ENCODE results near the gene METAP2.
"Not testable (repeated sequence)": the region's sequence is repeated elsewhere in the genome, so short reads cannot be mapped to it uniquely, and the experiment has no call there.

The METAP2 gene

GRCh38 chr12:95439461-95440230 lies 34.3 kb upstream of the METAP2 start:
- CTCF ChIA-PET = interaction anchor here (0.6 to 0.7 kb wide), 2 partner anchors 103 to 105 kb away, joined by 3 to 4 read pairs; no protein-coding TSS in a partner anchor
- POLR2A ChIA-PET (ENCODE audit: low non-redundant PET) = no interaction called here
- H3K27ac ChIP-seq = no peak overlapping the region
- TF ChIP-seq, protein P1, sequence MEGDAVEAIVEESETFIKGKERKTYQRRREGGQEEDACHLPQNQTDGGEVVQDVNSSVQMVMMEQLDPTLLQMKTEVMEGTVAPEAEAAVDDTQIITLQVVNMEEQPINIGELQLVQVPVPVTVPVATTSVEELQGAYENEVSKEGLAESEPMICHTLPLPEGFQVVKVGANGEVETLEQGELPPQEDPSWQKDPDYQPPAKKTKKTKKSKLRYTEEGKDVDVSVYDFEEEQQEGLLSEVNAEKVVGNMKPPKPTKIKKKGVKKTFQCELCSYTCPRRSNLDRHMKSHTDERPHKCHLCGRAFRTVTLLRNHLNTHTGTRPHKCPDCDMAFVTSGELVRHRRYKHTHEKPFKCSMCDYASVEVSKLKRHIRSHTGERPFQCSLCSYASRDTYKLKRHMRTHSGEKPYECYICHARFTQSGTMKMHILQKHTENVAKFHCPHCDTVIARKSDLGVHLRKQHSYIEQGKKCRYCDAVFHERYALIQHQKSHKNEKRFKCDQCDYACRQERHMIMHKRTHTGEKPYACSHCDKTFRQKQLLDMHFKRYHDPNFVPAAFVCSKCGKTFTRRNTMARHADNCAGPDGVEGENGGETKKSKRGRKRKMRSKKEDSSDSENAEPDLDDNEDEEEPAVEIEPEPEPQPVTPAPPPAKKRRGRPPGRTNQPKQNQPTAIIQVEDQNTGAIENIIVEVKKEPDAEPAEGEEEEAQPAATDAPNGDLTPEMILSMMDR (conservative IDR thresholded peaks at IDR 0.05; ENCODE audit: low read depth) = no peak
- no peak for DNase-seq (ENCODE audit: low spot score)

DNA sequence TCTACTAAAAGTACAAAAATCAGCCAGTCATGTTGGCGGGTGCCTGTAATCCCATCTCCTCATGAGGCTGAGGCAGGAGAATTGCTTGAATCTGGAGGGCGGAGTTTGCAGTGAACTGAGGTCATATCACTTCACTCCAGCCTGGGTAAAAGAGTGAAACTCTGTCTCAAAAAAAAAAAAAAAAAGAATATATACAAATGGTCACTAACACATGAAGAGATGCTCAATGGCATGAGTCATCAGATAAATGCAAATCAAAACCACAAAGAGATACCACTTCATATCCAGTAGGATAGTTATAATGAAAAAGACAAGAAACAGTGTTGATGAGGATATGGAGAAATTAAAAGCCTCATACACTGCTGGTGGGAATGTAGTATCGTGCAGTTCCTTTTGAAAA lies 33.6 kb upstream of the METAP2 start:
- no peak for DNase-seq (ENCODE audit: low spot score)
- POLR2A ChIA-PET (ENCODE audit: low non-redundant PET) = no interaction called here
- TF ChIP-seq, protein P1 (conservative IDR thresholded peaks at IDR 0.05; ENCODE audit: low read depth) = no peak
- CTCF ChIA-PET = no interaction called here
- H3K27ac ChIP-seq = no peak overlapping the region

DNA sequence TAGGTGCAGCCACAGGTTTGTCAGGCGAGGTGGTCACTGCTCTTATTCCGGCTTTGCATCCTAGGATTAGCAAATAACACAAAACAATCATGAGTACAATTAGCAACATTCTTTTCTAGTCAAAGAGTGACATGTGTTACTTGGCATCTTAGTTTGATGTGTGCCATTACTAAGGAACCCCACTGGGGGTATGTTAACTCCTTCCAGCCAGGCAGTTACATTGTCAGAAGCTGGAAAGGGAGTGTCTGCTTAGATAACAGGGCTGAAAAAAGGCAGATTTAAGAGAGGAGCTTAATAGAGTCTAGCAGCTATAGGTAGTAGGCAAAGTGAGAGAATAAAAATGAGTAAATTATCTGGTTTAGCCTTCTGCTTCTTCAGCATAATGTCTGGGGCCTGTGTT lies 30.5 kb upstream of the METAP2 start:
- CTCF ChIA-PET = no interaction called here
- POLR2A ChIA-PET (ENCODE audit: low non-redundant PET) = no interaction called here

DNA sequence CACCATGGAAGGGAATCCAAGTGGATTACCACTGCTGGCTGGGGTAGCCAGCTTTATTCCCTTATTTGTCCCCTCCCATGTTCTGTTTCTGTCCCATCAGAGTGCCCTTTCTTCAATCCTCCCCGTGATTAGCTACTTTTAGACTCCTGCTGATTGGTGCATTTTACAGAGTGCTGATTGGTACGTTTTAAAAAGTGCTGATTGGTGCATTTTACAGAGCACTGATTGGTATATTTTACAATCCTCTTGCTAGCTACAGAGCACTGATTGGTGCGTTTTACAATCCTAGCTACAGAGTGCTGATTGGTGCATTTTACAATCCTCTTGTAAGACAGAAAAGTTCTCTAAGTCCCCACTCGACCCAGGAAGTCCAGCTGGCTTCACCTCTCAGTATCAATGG lies 28.9 kb upstream of the METAP2 start:
- CTCF ChIA-PET = interaction anchor here (0.6 kb wide), 1 partner anchor 48 kb away, joined by 4 read pairs; no protein-coding TSS in a partner anchor
- POLR2A ChIA-PET (ENCODE audit: low non-redundant PET); DNase-seq (ENCODE audit: low spot score); H3K27ac ChIP-seq: not testable (repeated sequence)

More for the DNA sequence above, 30.5 kb upstream of the METAP2 start:
- TF ChIP-seq, protein P1 (conservative IDR thresholded peaks at IDR 0.05; ENCODE audit: low read depth) = no peak
- H3K27ac ChIP-seq = no peak overlapping the region
- no peak for DNase-seq (ENCODE audit: low spot score)

DNA sequence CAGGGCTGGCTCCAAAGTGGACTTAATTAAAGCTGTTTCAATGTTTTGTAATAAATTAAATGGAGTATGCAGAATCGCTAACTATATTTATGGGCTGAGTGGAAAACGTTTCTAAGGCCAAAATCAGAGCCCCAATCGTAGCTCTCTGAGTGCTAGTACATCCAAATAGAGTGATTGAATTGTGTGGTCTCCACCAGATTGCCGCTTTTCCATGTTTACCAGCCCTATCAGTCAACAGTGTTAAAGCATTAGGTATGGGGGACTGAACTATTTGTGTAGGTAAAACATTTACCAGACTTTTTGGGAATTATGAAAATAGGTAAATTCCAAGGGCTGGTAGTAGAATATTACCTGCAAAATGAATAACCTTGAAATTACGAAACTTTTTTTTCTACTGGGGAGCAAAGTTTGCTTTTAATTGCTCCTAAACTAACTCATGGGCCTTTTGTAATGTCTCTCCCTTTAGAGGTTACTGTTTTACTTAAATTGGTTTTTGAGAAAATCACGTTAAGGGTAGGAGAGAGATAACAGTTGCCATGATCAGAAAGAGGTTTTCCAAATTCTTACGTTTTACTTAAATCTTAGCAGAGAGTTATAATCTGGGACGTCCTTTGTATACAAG lies 28.0 kb upstream of the METAP2 start:
- no peak for DNase-seq (ENCODE audit: low spot score)
- ChIA-PET CTCF (no interaction called here), POLR2A (ENCODE audit: low non-redundant PET) (no interaction called here)
- TF ChIP-seq, protein P1 (conservative IDR thresholded peaks at IDR 0.05; ENCODE audit: low read depth) = no peak
- H3K27ac ChIP-seq = no peak overlapping the region

DNA sequence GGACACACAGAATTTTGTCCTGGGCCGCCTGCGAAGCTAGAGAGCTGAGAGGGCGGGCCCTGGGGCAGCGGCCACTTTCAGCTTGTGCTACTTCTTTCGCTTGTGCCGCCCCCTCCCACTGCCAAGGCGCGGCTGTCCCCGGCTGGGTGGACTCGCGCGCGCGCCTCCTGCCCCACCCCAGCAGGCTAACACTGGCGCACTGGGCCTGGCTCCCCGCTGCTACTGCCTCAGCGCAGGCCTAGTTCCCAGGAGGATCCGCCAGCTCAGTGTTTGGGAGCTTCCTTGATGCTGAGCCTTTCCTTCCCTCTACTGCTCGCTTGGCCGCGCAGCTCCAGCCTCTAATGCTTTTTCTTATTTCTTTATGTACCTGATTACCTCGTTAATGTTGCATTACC lies 27.4 kb upstream of the METAP2 start:
- no peak overlapping the region for H3K27ac ChIP-seq
- no peak for DNase-seq (ENCODE audit: low spot score)
- ChIA-PET CTCF (no interaction called here), POLR2A (ENCODE audit: low non-redundant PET) (no interaction called here)
- TF ChIP-seq, protein P1 (conservative IDR thresholded peaks at IDR 0.05; ENCODE audit: low read depth) = no peak

DNA sequence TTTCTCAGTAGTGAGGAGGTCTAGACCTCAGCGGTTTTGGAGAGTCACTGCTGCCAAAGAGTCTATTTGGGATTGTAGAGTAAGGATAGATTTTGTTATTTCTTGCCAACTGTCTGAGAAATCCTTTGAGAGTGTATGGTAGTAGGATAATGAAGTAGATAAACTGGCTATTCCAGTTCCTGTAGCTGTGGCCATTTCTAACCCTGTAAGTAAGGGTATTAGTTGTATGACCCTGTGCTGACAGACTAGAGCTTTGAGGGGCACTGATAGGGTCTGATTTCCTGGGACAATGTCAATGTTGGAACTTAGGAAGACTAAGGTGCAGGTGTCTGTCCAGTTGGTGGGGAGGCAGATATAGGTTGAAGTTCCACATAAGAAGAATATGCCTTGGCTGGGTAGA lies 24.3 kb upstream of the METAP2 start:
- DNase-seq (ENCODE audit: low spot score); H3K27ac ChIP-seq; POLR2A ChIA-PET (ENCODE audit: low non-redundant PET); CTCF ChIA-PET: not testable (repeated sequence)

DNA sequence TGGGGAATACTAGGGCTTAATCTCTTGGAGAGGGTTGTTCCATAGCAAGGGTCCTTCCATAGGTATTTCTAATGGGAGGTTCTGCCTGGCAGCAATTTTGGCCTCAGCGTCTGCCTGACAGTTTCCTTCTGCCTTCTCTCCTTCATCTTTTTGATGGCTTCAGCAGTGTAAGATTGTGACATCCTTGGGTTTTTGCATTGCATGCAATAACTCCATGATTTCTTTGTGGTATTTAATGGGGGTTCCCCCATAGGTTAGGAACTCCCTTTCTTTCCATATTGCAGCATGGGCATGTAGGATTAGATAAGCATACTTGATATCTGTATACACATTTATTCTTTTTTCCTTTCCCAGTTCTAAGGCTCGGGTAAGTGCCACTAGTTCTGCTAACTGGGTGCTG lies 21.5 kb upstream of the METAP2 start:
- POLR2A ChIA-PET (ENCODE audit: low non-redundant PET); DNase-seq (ENCODE audit: low spot score); H3K27ac ChIP-seq; CTCF ChIA-PET: not testable (repeated sequence)

DNA sequence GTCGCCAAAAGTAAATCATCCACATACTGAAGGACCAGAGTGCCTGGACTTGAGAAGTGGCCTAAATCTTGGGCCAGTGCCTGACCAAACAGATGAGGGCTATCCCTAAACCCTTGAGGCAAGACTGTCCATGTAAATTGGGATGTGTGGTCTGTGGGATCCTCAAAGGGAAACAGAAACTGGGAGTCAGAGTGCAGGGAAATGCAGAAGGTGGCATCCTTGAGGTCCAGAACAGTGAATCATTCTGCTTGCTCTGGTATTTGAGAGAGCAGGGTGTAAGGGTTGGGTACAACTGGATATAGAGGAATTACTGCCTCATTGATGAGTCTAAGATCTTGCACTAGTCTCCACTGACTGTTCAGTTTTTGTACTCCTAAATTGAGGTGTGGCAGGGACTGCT lies 20.1 kb upstream of the METAP2 start:
- H3K27ac ChIP-seq; POLR2A ChIA-PET (ENCODE audit: low non-redundant PET); DNase-seq (ENCODE audit: low spot score); CTCF ChIA-PET: not testable (repeated sequence)

DNA sequence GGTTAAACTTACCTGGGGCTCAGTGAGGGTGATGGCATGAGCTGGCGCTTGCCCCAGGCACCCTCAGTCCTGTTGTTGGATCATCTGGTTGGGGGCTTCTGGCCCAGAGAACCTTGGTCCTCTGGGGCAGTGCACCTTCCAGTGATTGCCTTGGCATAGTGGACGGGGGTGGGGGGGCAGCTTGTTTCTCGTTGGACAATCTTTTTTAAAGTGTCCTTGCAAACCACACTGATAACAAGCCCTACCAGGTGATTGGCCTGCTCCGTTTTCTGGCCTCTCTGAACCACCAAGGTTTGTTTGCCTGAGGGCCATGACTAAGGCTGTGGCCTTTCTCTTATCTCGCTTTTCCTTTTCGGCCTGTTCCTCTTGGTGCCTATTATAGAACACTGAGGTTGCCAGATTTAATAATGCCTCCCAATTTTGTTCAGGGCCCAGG lies 19.2 kb upstream of the METAP2 start:
- POLR2A ChIA-PET (ENCODE audit: low non-redundant PET); DNase-seq (ENCODE audit: low spot score); H3K27ac ChIP-seq: not testable (repeated sequence)
- CTCF ChIA-PET = interaction anchor here (0.5 kb wide), 1 partner anchor 1596 kb away, joined by 3 read pairs; no protein-coding TSS in a partner anchor

DNA sequence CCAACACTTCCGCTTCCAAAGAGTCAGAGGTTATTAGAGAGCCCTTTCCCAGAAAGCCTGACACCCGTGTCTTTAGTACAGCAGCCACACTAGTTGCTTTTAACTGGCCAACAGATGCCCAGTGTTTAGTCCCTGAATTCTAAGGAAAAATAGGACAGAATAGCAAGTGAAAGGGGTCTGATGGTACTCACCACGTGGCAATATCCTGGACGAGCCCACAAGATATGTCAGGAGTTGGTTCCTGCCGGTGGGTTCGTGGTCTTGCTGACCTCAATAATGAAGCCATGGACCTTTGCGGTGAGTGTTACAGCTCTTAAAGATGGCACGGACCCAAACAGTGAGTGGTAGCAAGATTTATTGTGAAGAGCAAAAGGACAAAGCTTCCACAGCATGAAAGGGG lies 16.3 kb upstream of the METAP2 start:
- POLR2A ChIA-PET (ENCODE audit: low non-redundant PET); CTCF ChIA-PET; DNase-seq (ENCODE audit: low spot score); H3K27ac ChIP-seq: not testable (repeated sequence)
